Measurements from ENCODE around the gene DGKD.

DNA sequence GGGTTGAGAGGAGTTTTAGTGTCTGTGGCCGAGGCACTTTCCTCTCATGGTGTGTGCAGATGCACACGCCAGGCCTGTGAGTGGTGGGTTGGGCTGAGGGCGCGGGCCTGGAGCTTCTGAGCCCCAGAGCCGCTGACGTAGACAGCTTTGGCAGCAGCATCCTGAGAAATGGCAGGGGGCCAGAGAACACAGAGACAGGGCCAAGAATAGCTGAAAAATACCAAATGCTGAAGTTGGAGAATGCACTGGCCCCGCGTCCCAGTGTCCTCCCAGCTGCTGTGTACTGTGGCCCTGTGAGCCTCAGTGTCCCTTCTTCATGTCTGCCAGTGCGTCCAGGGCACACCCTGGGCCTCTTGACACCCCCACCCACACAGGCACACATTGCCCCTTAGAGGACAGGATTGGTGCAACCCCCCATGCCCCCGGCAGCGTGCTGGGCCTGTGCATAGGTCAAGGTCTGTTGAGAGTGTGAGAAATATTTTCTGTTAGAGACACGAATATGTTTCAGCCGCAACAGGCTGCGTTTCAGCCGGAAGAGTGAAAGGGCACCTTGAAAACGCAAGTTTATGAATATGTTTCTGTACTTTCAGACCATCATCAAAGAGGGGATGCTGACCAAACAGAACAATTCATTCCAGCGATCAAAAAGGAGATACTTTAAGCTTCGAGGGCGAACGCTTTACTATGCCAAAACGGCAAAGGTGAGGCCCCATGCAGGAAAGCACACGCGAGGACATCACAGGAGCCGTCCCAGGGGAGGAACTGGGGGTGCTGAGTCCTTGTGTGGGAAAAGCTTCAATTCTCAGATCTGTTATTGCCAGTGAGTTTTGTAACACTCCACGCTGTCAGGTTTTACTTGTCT, 33.6 kb downstream of the DGKD start:
- TF ChIP-seq GATA2 (IDR thresholded peaks at IDR 0.05; ENCODE audit: low read depth, low read length) (no peak), GATA3 (IDR thresholded peaks at IDR 0.05; ENCODE audit: low read depth, low read length) (no peak)

Measured in SH-SY5Y (cell line).